GM12875 (cell line): Measurements from ENCODE around the gene NIPAL3.

Experiments used
- H3K4me3 ChIP-seq: one replicate; pipeline ENCODE4 v1.5.1; 2011; ENCODE audit warnings: low read depth, low read length, control low read depth
- CTCF ChIP-seq: IDR thresholded peaks from 2 replicates; pipeline ENCODE4 v1.5.1; 2011; ENCODE audit warnings: low read depth, mild to moderate bottlenecking, control low read depth, inconsistent platforms, low read length, moderate library complexity, borderline replicate concordance; ENCODE audit not compliant: insufficient read depth

Gene NIPAL3

GRCh38 chr1:24391882-24392603 lies 23.6 kb upstream of the NIPAL3 start:
- peak overlapping the region; percentile 43 for H3K4me3 ChIP-seq
- TF ChIP-seq CTCF: peak; percentile 82

- TF ChIP-seq CTCF: no peak
- peak overlapping the region; percentile 43 for H3K4me3 ChIP-seq
Measured at GRCh38 chr1:24392604-24392946, 23.0 kb upstream of the NIPAL3 start.

GRCh38 chr1:24392982-24393650 lies 22.5 kb upstream of the NIPAL3 start:
- no peak overlapping the region for H3K4me3 ChIP-seq
- no peak for TF ChIP-seq CTCF

GRCh38 chr1:24393892-24394291 lies 21.7 kb upstream of the NIPAL3 start:
- no peak overlapping the region for H3K4me3 ChIP-seq
- no peak for TF ChIP-seq CTCF

GRCh38 chr1:24400065-24400464 lies 15.5 kb upstream of the NIPAL3 start:
- TF ChIP-seq CTCF: no peak
- H3K4me3 ChIP-seq: no peak overlapping the region

- TF ChIP-seq CTCF: no peak
- H3K4me3 ChIP-seq: no peak overlapping the region
Measured at GRCh38 chr1:24403806-24404205, 11.8 kb upstream of the NIPAL3 start.

- no peak for TF ChIP-seq CTCF
- H3K4me3 ChIP-seq: no peak overlapping the region
Measured at GRCh38 chr1:24406788-24407187, 8.8 kb upstream of the NIPAL3 start.
